Body of pancreas (tissue), 4 donors: Measurements from ENCODE around the gene RGSL1. TPM values are rescaled to one million over a fixed set of nuclear protein-coding genes. Genes with fewer than 3 reads are reported as not detected.

Experiments
- ATAC-seq: fragments of 150-250 bp; one replicate; pipeline ENCODE4 v1.9.1; 2016
- DNase-seq, 4 donors: peaks; one replicate each; pipeline ENCODE4 v3.0.0-alpha.2; 2019
- H3K27ac ChIP-seq, 4 donors: fragments of 200-600 bp; sonication (generic); 1 replicate in 3 of 4; 2 replicates in 1 of 4; pipeline versions ENCODE4 v1.5.1 to v1.6.1; 2016 to 2019; ENCODE audit warnings: mild to moderate bottlenecking in 1 of 4, mixed read lengths in 1 of 4, moderate library complexity in 1 of 4
- H3K27me3 ChIP-seq, 2 donors: fragments of 200-600 bp; sonication (generic); one replicate each; pipeline ENCODE4 v1.6.0; 2016; ENCODE audit warnings: mild to moderate bottlenecking in 1 of 2
- H3K36me3 ChIP-seq, 2 donors: fragments of 200-600 bp; sonication (generic); replicated peaks in 1 of 2; 2 replicates each; pipeline ENCODE4 v1.5.1; 2016; ENCODE audit warnings: low read depth in 2 of 2; ENCODE audit not compliant: insufficient read depth in 1 of 2
- H3K4me1 ChIP-seq: fragments of 200-600 bp; sonication (generic); one replicate; pipeline ENCODE4 v1.6.0; 2016
- H3K4me3 ChIP-seq, 2 donors: fragments of 200-600 bp; sonication (generic); 1 replicate in 1 of 2; 2 replicates in 1 of 2; pipeline ENCODE4 v1.5.1; 2016 to 2019
- H3K9me3 ChIP-seq, 3 donors: fragments of 200-600 bp; sonication (generic); 1 replicate in 2 of 3; 2 replicates in 1 of 3; pipeline ENCODE4 v1.5.1; 2016
- CTCF ChIP-seq, 7 experiments: fragments of 450-650 bp in 4 of 7; fragments of 200-600 bp in 3 of 7; sonication (generic) in 3 of 7; IDR thresholded peaks; one replicate each; pipeline ENCODE4 v1.5.1; 2016 to 2019; ENCODE audit warnings: antibody characterized with exemption in 7 of 7
- POLR2A ChIP-seq, 3 donors: fragments of 450-650 bp; IDR thresholded peaks; one replicate each; pipeline ENCODE4 v1.6.1; 2016; ENCODE audit warnings: antibody characterized with exemption in 3 of 3, mild to moderate bottlenecking in 2 of 3
- WGBS, 2 donors: methylation state at CpG; one replicate each; pipeline ENCODE4 v1.1.5; 2017; 5-methylcytosine and 5-hydroxymethylcytosine counted together
- intact Hi-C: fragments of 100-400 bp; cut with DNase I; formaldehyde crosslinking; loops from one replicate; pipeline ENCODE4 v1.15.1; 2023
- total RNA-seq, 2 donors: library from RNA; depleted of rRNA; stranded (reverse); fragments of >200 nt; gene quantifications; one replicate each; pipeline ENCODE4 v1.1.0, GENCODE V29; 2016

Gene RGSL1
- total RNA-seq, 2 donors from 2014 or later = not detected

GRCh38 chr1:182600036-182600713 is 150.2 kb downstream of the RGSL1 start:
- ATAC-seq = no peak
- 85 to 89% methylated on average over 16 to 17 of the region's 17 CpGs for WGBS, 2 donors
- Histone ChIP-seq H3K27ac (no peak overlapping the region), H3K9me3 (no peaks in the 10 kb centered on the region), H3K4me1 (peaks cover 45% of the 10 kb centered on the region), H3K36me3 (no peaks in the 10 kb centered on the region), H3K4me3 (no peak overlapping the region), H3K27me3 (no peaks in the 10 kb centered on the region)
- no peak for DNase-seq
- TF ChIP-seq POLR2A (IDR thresholded peaks at IDR 0.05) = no peak
- TF ChIP-seq CTCF (IDR thresholded peaks at IDR 0.05) = no peak
- intact Hi-C loops = loop anchor here (5.0 kb wide), 1 partner anchor 182 kb away; no protein-coding TSS in a partner anchor

GRCh38 chr1:182600745-182601415 is 150.9 kb downstream of the RGSL1 start:
- 60 to 64% methylated on average over 5 of the region's 5 CpGs for WGBS, 2 donors
- H3K4me1 ChIP-seq = peaks cover 40% of the 10 kb centered on the region
- no peak overlapping the region for H3K27ac ChIP-seq
- H3K4me3 ChIP-seq = no peak overlapping the region
- no peak for TF ChIP-seq CTCF (IDR thresholded peaks at IDR 0.05)
- no peak for TF ChIP-seq POLR2A (IDR thresholded peaks at IDR 0.05)
- no peaks in the 10 kb centered on the region for H3K27me3 ChIP-seq
- intact Hi-C loops = loop anchor here (5.0 kb wide), 1 partner anchor 181 kb away; no protein-coding TSS in a partner anchor
- DNase-seq = no peak
- no peak for ATAC-seq
- H3K9me3 ChIP-seq = no peaks in the 10 kb centered on the region
- H3K36me3 ChIP-seq = no peaks in the 10 kb centered on the region

- peak overlapping the region in 3 of 4 donors; percentile 7 to 48 (median 18) for H3K27ac ChIP-seq
- WGBS, 2 donors = 2 to 17% methylated on average over 5 to 6 of the region's 6 CpGs
These were observed 151.5 kb downstream of the RGSL1 start for GRCh38 chr1:182601416-182601786.

GRCh38 chr1:182601913-182602312 is 152.0 kb downstream of the RGSL1 start:
- no peaks in the 10 kb centered on the region for H3K36me3 ChIP-seq
- DNase-seq (no peak), ATAC-seq (no peak)
- H3K4me3 ChIP-seq = no peak overlapping the region
- H3K9me3 ChIP-seq = no peaks in the 10 kb centered on the region
- no peaks in the 10 kb centered on the region for H3K27me3 ChIP-seq
- intact Hi-C loops = loop anchor here (5.0 kb wide), 1 partner anchor 180 kb away; no protein-coding TSS in a partner anchor
- TF ChIP-seq POLR2A (IDR thresholded peaks at IDR 0.05) (no peak), CTCF (IDR thresholded peaks at IDR 0.05) (no peak)
- H3K27ac ChIP-seq = peak overlapping the region in 3 of 4 donors; percentile 7 to 48 (median 18)
- WGBS, 2 donors = 56 to 61% methylated on average over 4 of the region's 4 CpGs
- peaks cover 37% of the 10 kb centered on the region for H3K4me1 ChIP-seq

More at GRCh38 chr1:182601416-182601786, 151.5 kb downstream of the RGSL1 start:
- ATAC-seq (peak; percentile 41), DNase-seq (peak; percentile 72 to 85 (median 80))
- intact Hi-C loops = loop anchor here (5.0 kb wide), 1 partner anchor 181 kb away; no protein-coding TSS in a partner anchor
- TF ChIP-seq POLR2A (IDR thresholded peaks at IDR 0.05) (peak in 1 of 3 donors; percentile 8), CTCF (IDR thresholded peaks at IDR 0.05) (peak; percentile 75 to 95 (median 87))
- no peaks in the 10 kb centered on the region for H3K9me3 ChIP-seq
- H3K27me3 ChIP-seq = no peaks in the 10 kb centered on the region
- H3K36me3 ChIP-seq = no peaks in the 10 kb centered on the region
- H3K4me1 ChIP-seq = peaks cover 37% of the 10 kb centered on the region
- no peak overlapping the region for H3K4me3 ChIP-seq
